Measurements from ENCODE around the gene SIT1. TPM values are rescaled to one million over a fixed set of nuclear protein-coding genes. Genes with fewer than 3 reads are reported as not detected.

Gene SIT1
- total RNA-seq, 4 donors from 2014 or later: not detected

GRCh38 chr9:35660966-35661415 is 10.3 kb upstream of the SIT1 start:
- H3K4me3 ChIP-seq (ENCODE audit: low read depth, poor library complexity, severe bottlenecking): no peak overlapping the region
- no peak for DNase-seq (ENCODE audit: low spot score in 2 of 2)
- WGBS, 2 donors: 45 to 50% methylated on average over 9 of the region's 9 CpGs
- TF ChIP-seq POLR2A (IDR thresholded peaks at IDR 0.05) (no peak), CTCF (IDR thresholded peaks at IDR 0.05) (no peak)
- intact Hi-C loops (cut with DNase I; ENCODE audit: low total_unique reads): no loop called here

GRCh38 chr9:35659340-35659739 is 8.6 kb upstream of the SIT1 start:
- intact Hi-C loops (cut with DNase I; ENCODE audit: low total_unique reads): no loop called here
- DNase-seq (ENCODE audit: low spot score in 2 of 2): no peak
- 51 to 57% methylated on average over 3 of the region's 3 CpGs for WGBS, 2 donors
- no peak overlapping the region for H3K4me3 ChIP-seq (ENCODE audit: low read depth, poor library complexity, severe bottlenecking)
- no peak for TF ChIP-seq CTCF (IDR thresholded peaks at IDR 0.05)
- TF ChIP-seq POLR2A (IDR thresholded peaks at IDR 0.05): no peak

GRCh38 chr9:35658968-35659220 is 8.2 kb upstream of the SIT1 start:
- no peak for DNase-seq (ENCODE audit: low spot score in 2 of 2)
- TF ChIP-seq CTCF (IDR thresholded peaks at IDR 0.05) (no peak), POLR2A (IDR thresholded peaks at IDR 0.05) (no peak)
- intact Hi-C loops (cut with DNase I; ENCODE audit: low total_unique reads): no loop called here
- peak overlapping the region; percentile 70 for H3K4me3 ChIP-seq (ENCODE audit: low read depth, poor library complexity, severe bottlenecking)
- WGBS, 2 donors: 0% methylated on average over 2 of the region's 2 CpGs

DNA sequence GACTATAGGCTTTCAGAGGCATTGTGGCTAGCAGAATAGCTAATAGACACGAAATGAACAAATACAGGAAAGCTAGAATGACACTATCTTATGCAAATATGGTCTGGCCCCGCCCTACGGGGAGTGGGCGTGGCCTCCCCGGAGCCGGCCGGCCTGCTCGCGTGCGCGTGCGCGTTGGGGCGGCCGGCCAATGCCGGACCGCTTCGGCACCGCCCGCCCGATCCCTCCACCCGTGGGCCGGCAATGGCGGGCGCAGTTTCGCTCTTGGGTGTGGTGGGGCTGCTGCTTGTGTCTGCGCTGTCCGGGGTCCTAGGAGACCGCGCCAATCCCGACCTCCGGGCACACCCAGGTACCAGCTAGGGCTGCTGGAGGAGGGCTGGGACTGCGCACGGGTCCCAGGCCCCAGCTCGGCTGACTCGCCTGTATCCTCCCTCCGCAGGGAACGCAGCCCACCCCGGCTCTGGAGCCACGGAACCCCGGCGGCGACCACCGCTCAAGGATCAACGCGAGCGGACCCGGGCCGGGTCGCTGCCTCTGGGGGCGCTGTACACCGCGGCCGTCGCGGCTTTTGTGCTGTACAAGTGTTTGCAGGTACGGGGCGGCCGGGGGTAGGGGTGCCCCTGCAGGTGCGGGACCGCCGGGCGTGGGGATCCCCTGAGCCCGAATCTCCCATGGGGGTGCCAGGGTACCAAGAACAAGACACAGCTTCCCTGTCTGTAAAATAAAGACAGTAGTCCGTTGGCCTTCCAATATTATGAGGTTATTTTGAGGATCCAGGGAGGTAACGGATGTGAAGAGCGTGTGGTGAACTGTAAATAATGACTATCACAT is 7.6 kb upstream of the SIT1 start, which contains the start of gene CCDC107:
CCDC107 (plus strand) TSS at position 156 of the 831 bp plus-strand sequence; CDS start at position 244, 88 bp downstream.
- 0 to 1% methylated on average over 44 to 55 of the region's 67 CpGs for WGBS, 2 donors
- TF ChIP-seq POLR2A (IDR thresholded peaks at IDR 0.05): no peak
- no peak for TF ChIP-seq CTCF (IDR thresholded peaks at IDR 0.05)
- peak; percentile 71 to 96 for DNase-seq (ENCODE audit: low spot score in 2 of 2)
- H3K4me3 ChIP-seq (ENCODE audit: low read depth, poor library complexity, severe bottlenecking): peak within 1 kb of the TSS; percentile 70
- intact Hi-C loops (cut with DNase I; ENCODE audit: low total_unique reads): no loop called here

GRCh38 chr9:35657546-35658136 is 6.9 kb upstream of the SIT1 start, which contains the start of gene RMRP:
Gene RMRP, minus strand, starts transcription at chr9:35658019.
- intact Hi-C loops (cut with DNase I; ENCODE audit: low total_unique reads): no loop called here
- H3K4me3 ChIP-seq (ENCODE audit: low read depth, poor library complexity, severe bottlenecking): peak within 1 kb of the TSS; percentile 70
- 0% methylated on average over 27 to 42 of the region's 42 CpGs for WGBS, 2 donors
- no peak for TF ChIP-seq POLR2A (IDR thresholded peaks at IDR 0.05)
- TF ChIP-seq CTCF (IDR thresholded peaks at IDR 0.05): peak in 1 of 3 donors; percentile 47
- DNase-seq (ENCODE audit: low spot score in 2 of 2): peak; percentile 95 to 99

All from lower leg skin (tissue), 4 donors.